C4-2B (cell line): ENCODE data around the gene MFNG.

Experiments
- CTCF ChIP-seq: fragments of 450-650 bp; conservative IDR thresholded peaks from 2 replicates; pipeline ENCODE4 v1.5.1; 2017; ENCODE audit warnings: mild to moderate bottlenecking
- ZFX ChIP-seq: fragments of 450-650 bp; IDR thresholded peaks from 2 replicates; pipeline ENCODE4 v1.6.1; 2017

- TF ChIP-seq CTCF: no peak
- TF ChIP-seq ZFX: no peak
Observed at GRCh38 chr22:37499789-37500540, 13.8 kb upstream of the MFNG start.
